ENCODE results near the gene RARRES2. TPM values are rescaled to one million over a fixed set of nuclear protein-coding genes. Genes with fewer than 3 reads are reported as not detected.

RARRES2 gene
- total RNA-seq, 4 donors from 2014 or later: 12.8 to 23.4 (median 16.5) TPM

DNA sequence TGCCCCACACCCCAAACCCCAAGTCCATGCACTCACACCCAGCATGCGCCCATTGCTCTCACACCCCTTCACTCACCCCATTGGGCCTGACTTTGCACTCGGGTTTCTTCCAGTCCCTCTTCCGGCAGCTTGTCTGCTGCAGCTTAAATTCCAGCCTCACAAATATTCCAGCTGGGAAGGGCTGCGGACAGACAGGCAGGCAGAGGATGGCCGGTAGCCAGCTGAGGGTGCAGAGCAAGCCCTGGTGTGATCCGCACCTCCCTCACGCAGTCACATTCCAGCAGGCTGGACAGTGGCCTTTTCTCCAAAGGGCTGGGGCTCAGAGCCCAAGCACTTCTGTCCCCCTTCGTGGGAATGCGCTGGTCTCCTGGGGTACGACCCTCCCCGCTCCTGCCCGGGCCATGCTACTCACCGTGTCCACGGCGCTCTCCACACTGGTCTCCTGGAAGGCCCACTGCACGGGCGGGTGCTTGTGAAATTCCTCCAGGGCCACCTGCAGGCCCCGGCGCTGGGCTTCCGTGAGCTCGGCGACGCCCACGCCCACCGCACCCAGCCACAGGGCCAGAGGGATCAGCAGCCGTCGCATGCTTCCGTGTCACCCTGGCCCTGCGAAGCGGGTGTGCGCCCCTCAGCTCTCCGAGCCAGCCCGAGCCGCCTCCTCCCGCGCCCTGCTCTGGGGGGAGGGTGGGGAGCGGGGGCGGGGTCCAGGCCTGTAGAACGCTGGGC lies 1.2 kb downstream of the RARRES2 start:
- Histone ChIP-seq H3K27me3 (peaks cover 27% of the 10 kb centered on the region), H3K4me1 (peaks cover 27% of the 10 kb centered on the region), H3K27ac (peak overlapping the region; percentile 63), H3K4me3 (peak overlapping the region; percentile 51), H3K36me3 (no peaks in the 10 kb centered on the region), H3K9me3 (no peaks in the 10 kb centered on the region)
- no peak for DNase-seq (ENCODE audit: low spot score in 2 of 2)
- no peak for TF ChIP-seq POLR2AphosphoS5 (IDR thresholded peaks at IDR 0.05)
- TF ChIP-seq EP300 (IDR thresholded peaks at IDR 0.05): no peak
- no peak for TF ChIP-seq POLR2A (IDR thresholded peaks at IDR 0.05)
- TF ChIP-seq, protein P1, sequence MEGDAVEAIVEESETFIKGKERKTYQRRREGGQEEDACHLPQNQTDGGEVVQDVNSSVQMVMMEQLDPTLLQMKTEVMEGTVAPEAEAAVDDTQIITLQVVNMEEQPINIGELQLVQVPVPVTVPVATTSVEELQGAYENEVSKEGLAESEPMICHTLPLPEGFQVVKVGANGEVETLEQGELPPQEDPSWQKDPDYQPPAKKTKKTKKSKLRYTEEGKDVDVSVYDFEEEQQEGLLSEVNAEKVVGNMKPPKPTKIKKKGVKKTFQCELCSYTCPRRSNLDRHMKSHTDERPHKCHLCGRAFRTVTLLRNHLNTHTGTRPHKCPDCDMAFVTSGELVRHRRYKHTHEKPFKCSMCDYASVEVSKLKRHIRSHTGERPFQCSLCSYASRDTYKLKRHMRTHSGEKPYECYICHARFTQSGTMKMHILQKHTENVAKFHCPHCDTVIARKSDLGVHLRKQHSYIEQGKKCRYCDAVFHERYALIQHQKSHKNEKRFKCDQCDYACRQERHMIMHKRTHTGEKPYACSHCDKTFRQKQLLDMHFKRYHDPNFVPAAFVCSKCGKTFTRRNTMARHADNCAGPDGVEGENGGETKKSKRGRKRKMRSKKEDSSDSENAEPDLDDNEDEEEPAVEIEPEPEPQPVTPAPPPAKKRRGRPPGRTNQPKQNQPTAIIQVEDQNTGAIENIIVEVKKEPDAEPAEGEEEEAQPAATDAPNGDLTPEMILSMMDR (IDR thresholded peaks at IDR 0.05): no peak
- 28% methylated on average over 6 of the region's 39 CpGs for WGBS

DNA sequence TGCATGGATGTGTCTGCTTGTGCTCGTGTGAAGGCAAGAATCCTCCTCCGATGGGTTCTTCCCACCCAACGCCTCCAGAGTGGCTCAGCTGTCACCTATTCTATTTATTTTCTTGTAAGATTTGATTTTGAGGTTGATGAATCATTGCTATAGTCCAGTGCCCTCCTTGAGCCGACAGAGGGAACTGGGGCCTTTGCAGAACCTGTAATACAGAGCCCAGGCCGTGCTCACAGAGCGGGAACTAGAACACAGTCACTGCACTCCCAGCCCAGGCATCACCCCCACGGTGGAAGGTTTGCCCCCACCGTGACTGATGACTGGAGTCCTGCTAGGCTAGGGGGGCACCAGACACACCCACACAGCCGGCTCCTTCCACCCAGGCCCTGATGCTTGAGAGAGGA lies 2.0 kb downstream of the RARRES2 start:
- Histone ChIP-seq H3K36me3 (no peaks in the 10 kb centered on the region), H3K9me3 (no peaks in the 10 kb centered on the region), H3K4me3 (no peak overlapping the region), H3K4me1 (peaks cover 27% of the 10 kb centered on the region), H3K27me3 (peaks cover 27% of the 10 kb centered on the region), H3K27ac (no peak overlapping the region)
- 73% methylated on average over 9 of the region's 9 CpGs for WGBS
- TF ChIP-seq EP300 (IDR thresholded peaks at IDR 0.05) (no peak), POLR2A (IDR thresholded peaks at IDR 0.05) (no peak), POLR2AphosphoS5 (IDR thresholded peaks at IDR 0.05) (no peak)
- TF ChIP-seq, protein P1 (IDR thresholded peaks at IDR 0.05): no peak
- no peak for DNase-seq (ENCODE audit: low spot score in 2 of 2)

GRCh38 chr7:150338166-150338829 lies 3.1 kb downstream of the RARRES2 start:
- peaks cover 26% of the 10 kb centered on the region for H3K27me3 ChIP-seq
- H3K4me3 ChIP-seq: no peak overlapping the region
- H3K4me1 ChIP-seq: peaks cover 27% of the 10 kb centered on the region
- no peak for TF ChIP-seq EP300 (IDR thresholded peaks at IDR 0.05)
- TF ChIP-seq, protein P1 (IDR thresholded peaks at IDR 0.05): no peak
- no peak for TF ChIP-seq POLR2AphosphoS5 (IDR thresholded peaks at IDR 0.05)
- TF ChIP-seq POLR2A (IDR thresholded peaks at IDR 0.05): no peak
- DNase-seq (ENCODE audit: low spot score in 2 of 2): no peak
- H3K36me3 ChIP-seq: no peaks in the 10 kb centered on the region
- WGBS: 78% methylated on average over 5 of the region's 11 CpGs
- no peak overlapping the region for H3K27ac ChIP-seq
- no peaks in the 10 kb centered on the region for H3K9me3 ChIP-seq

GRCh38 chr7:150337659-150338081 lies 3.8 kb downstream of the RARRES2 start:
- no peak for DNase-seq (ENCODE audit: low spot score in 2 of 2)
- no peak overlapping the region for H3K4me3 ChIP-seq
- H3K4me1 ChIP-seq: peaks cover 27% of the 10 kb centered on the region
- no peak overlapping the region for H3K27ac ChIP-seq
- TF ChIP-seq EP300 (IDR thresholded peaks at IDR 0.05) (no peak), POLR2AphosphoS5 (IDR thresholded peaks at IDR 0.05) (no peak), POLR2A (IDR thresholded peaks at IDR 0.05) (no peak)
- TF ChIP-seq, protein P1 (IDR thresholded peaks at IDR 0.05): no peak
- 78% methylated on average over 3 of the region's 6 CpGs for WGBS
- no peaks in the 10 kb centered on the region for H3K36me3 ChIP-seq
- peaks cover 23% of the 10 kb centered on the region for H3K27me3 ChIP-seq
- H3K9me3 ChIP-seq: no peaks in the 10 kb centered on the region

DNA sequence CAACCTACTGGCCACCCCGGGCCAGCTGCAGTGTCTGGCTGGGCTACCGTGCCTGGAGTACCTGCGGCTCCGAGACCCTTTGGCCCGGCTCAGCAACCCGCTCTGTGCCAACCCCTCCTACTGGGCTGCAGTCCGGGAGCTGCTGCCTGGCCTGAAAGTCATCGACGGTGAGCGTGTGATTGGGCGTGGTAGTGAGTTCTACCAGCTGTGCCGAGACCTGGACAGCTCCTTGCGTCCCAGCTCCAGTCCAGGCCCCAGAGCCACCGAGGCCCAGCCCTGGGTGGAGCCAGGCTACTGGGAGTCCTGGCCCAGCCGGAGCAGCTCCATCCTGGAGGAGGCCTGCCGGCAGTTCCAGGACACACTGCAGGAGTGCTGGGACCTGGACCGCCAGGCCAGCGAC lies 4.2 kb downstream of the RARRES2 start:
- TF ChIP-seq, protein P1 (IDR thresholded peaks at IDR 0.05): no peak
- TF ChIP-seq POLR2AphosphoS5 (IDR thresholded peaks at IDR 0.05): no peak
- no peak for TF ChIP-seq POLR2A (IDR thresholded peaks at IDR 0.05)
- no peak for TF ChIP-seq EP300 (IDR thresholded peaks at IDR 0.05)
- Histone ChIP-seq H3K9me3 (no peaks in the 10 kb centered on the region), H3K4me3 (no peak overlapping the region), H3K27me3 (peaks cover 23% of the 10 kb centered on the region), H3K36me3 (no peaks in the 10 kb centered on the region), H3K4me1 (peaks cover 27% of the 10 kb centered on the region), H3K27ac (no peak overlapping the region)
- 83% methylated on average over 2 of the region's 18 CpGs for WGBS
- DNase-seq (ENCODE audit: low spot score in 2 of 2): no peak

All from suprapubic skin (tissue), 4 donors.